ENCODE results near the gene TMEM141. TPM values are rescaled to one million over a fixed set of nuclear protein-coding genes. Genes with fewer than 3 reads are reported as not detected.
"Not testable (repeated sequence)": the region's sequence is repeated elsewhere in the genome, so short reads cannot be mapped to it uniquely, and the experiment has no call there.

The TMEM141 gene
- total RNA-seq, 5 donors from 2014 or later (not counting 1 experiment from before 2014, with no cell fraction given) = 24.4 to 53.5 (median 45.8) TPM

DNA sequence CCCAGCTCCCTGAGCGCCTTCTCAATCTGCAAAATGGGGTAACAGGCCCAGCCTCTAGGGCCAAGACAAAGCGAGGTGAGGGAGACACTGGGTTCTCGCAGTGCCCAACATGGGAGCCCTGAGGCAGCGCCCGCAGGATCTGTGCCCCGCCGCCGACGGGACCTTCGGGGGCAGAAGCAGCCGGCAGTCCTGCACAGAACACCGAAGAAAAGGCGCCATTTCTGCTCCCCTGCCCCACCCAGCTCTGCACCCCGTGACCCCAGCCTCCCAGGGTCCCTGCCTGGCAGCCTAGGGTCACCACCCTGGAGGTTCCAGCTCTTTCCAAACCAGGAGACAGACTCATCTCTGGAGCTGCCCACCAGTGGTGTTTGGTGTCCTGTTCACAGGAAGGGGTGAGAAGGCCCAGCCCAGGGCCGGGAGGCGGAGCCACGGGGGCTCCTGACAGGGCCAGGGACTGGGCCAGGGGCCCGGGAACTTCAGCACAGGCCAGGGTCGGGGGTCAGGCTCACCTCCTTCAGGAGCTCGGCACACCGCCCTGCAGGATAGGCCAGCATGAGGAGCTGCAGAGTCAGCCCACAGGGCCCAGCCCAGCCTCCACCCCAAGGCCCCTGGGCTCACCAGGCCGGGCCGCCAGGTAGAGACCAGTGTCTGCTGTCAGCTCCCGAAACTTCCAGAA lies 36.4 kb upstream of the TMEM141 start:
- Mint-ChIP-seq H3K4me1 (no peaks in the 10 kb centered on the region), H3K4me3 (no peak overlapping the region), H3K27me3 (no peaks in the 10 kb centered on the region), H3K36me3 (no peaks in the 10 kb centered on the region), H3K9me3 (peaks cover 6 to 17% (median 16%) of the 10 kb centered on the region in 3 donors), H3K27ac (no peak overlapping the region)
- no peaks in the 10 kb centered on the region for H3K9me3 ChIP-seq
- no peak overlapping the region for H3K4me3 ChIP-seq (ENCODE audit: control insufficient read depth in 1 of 2, extremely low read depth in 1 of 2, low read length in 1 of 2)
- DNase-seq (peak in 1 of 35 experiments; percentile 0), ATAC-seq (replicated peaks in 1 of 4) (no peak)
- POLR2A ChIA-PET = no interaction called here
- H3K36me3 ChIP-seq (ENCODE audit: control insufficient read depth in 2 of 2, extremely low read depth in 1 of 2, insufficient read depth in 1 of 2, low read length in 1 of 2) = no peaks in the 10 kb centered on the region
- CTCF ChIA-PET = no interaction called here
- no peak overlapping the region for H3K27ac ChIP-seq (ENCODE audit: low read length)
- no peaks in the 10 kb centered on the region for H3K4me1 ChIP-seq (ENCODE audit: control insufficient read depth in 1 of 2, extremely low read depth in 1 of 2, insufficient read depth in 2 of 2, low read length in 2 of 2)
- peaks cover 0 to 55% of the 10 kb centered on the region in 2 experiments for H3K27me3 ChIP-seq (replicated peaks in 1 of 2; ENCODE audit: control insufficient read depth in 2 of 2, extremely low read depth in 1 of 2, insufficient read depth in 2 of 2, low read length in 1 of 2)
- WGBS (ENCODE audit: insufficient coverage) = 84% methylated on average over 18 of the region's 24 CpGs

DNA sequence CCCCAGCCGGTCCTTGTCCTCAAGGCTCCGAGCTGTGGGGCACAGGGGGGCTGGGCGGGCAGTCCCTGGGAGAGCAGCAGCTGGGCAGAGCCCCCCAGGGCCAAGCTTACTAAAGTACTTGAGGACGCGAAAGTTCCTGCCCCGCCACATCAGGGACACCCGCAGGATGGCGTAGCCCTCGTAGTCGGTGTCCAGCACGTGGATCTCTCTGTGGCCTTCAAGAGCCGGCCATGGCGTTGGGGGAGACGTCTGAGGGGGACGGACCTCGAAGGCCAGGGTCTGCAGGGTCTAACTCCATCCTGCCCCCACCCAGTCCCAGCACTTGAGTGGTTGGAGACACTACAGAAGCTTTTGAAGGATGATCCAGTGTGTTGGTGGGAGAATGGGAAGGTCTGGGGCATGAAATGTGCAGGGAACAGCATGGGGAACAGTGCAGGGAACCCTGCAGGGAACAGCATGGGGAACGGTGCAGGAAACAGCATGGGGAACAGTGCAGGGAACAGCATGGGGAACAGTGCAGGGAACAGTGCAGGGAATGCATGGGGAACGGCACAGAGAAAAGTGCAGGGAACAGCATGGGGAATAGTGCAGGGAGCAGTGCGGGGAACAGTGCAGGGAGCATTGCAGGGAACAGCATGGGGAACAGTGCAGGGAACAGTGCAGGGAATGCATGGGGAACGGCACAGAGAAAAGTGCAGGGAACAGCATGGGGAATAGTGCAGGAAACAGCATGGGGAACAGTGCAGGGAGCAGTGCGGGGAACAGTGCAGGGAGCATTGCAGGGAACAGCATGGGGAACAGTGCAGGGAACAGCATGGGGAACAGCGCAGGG lies 35.6 kb upstream of the TMEM141 start:
- H3K27ac Mint-ChIP-seq; H3K27me3 Mint-ChIP-seq; H3K4me1 ChIP-seq (ENCODE audit: control insufficient read depth in 1 of 2, extremely low read depth in 1 of 2, insufficient read depth in 2 of 2, low read length in 2 of 2); POLR2A ChIA-PET; CTCF ChIA-PET; H3K36me3 ChIP-seq (ENCODE audit: control insufficient read depth in 2 of 2, extremely low read depth in 1 of 2, insufficient read depth in 1 of 2, low read length in 1 of 2); H3K4me3 ChIP-seq (ENCODE audit: control insufficient read depth in 1 of 2, extremely low read depth in 1 of 2, low read length in 1 of 2); H3K36me3 Mint-ChIP-seq; H3K4me3 Mint-ChIP-seq; H3K27ac ChIP-seq (ENCODE audit: low read length); H3K9me3 ChIP-seq; H3K4me1 Mint-ChIP-seq; ATAC-seq (replicated peaks in 1 of 4): not testable (repeated sequence)
- H3K27me3 ChIP-seq (replicated peaks in 1 of 2; ENCODE audit: control insufficient read depth in 2 of 2, extremely low read depth in 1 of 2, insufficient read depth in 2 of 2, low read length in 1 of 2) = peaks cover 0 to 61% of the 10 kb centered on the region in 2 experiments
- peak in 1 of 35 experiments; percentile 0 for DNase-seq
- peaks cover 6 to 17% (median 16%) of the 10 kb centered on the region in 3 donors for H3K9me3 Mint-ChIP-seq
- 97% methylated on average over 17 of the region's 22 CpGs for WGBS (ENCODE audit: insufficient coverage)

DNA sequence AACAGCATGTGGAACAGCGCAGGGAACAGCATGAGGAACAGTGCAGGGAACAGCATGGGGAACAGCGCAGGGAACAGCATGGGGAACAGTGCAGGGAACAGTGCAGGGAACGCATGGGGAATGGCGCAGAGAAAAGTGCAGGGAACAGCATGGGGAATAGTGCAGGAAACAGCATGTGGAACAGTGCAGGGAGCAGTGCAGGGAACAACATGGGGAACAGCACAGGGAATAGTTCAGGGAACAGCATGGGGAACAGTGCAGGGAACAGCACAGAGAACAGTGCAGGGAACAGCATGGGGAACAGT lies 35.1 kb upstream of the TMEM141 start:
- WGBS (ENCODE audit: insufficient coverage) = 100% methylated on average over 3 of the region's 4 CpGs
- peaks cover 0 to 66% of the 10 kb centered on the region in 2 experiments for H3K27me3 ChIP-seq (replicated peaks in 1 of 2; ENCODE audit: control insufficient read depth in 2 of 2, extremely low read depth in 1 of 2, insufficient read depth in 2 of 2, low read length in 1 of 2)
- DNase-seq = no peak
- H3K36me3 ChIP-seq (ENCODE audit: control insufficient read depth in 2 of 2, extremely low read depth in 1 of 2, insufficient read depth in 1 of 2, low read length in 1 of 2) = no peaks in the 10 kb centered on the region
- Mint-ChIP-seq H3K36me3 (no peaks in the 10 kb centered on the region), H3K27ac (no peak overlapping the region), H3K27me3 (peaks cover 0 to 7% of the 10 kb centered on the region in 2 donors), H3K4me1 (peaks cover 0 to 4% (median 0%) of the 10 kb centered on the region in 3 donors), H3K4me3 (no peak overlapping the region), H3K9me3 (peaks cover 6 to 17% (median 16%) of the 10 kb centered on the region in 3 donors)
- no peak overlapping the region for H3K4me3 ChIP-seq (ENCODE audit: control insufficient read depth in 1 of 2, extremely low read depth in 1 of 2, low read length in 1 of 2)
- ChIA-PET CTCF (no interaction called here), POLR2A (no interaction called here)
- no peak overlapping the region for H3K27ac ChIP-seq (ENCODE audit: low read length)
- no peaks in the 10 kb centered on the region for H3K9me3 ChIP-seq
- ATAC-seq (replicated peaks in 1 of 4) = no peak
- H3K4me1 ChIP-seq (ENCODE audit: control insufficient read depth in 1 of 2, extremely low read depth in 1 of 2, insufficient read depth in 2 of 2, low read length in 2 of 2) = no peaks in the 10 kb centered on the region

- H3K4me3 Mint-ChIP-seq = no peak overlapping the region
- WGBS (ENCODE audit: insufficient coverage) = 93% methylated on average over 16 of the region's 18 CpGs
- DNase-seq (peak in 1 of 35 experiments; percentile 0), ATAC-seq (replicated peaks in 1 of 4) (no peak)
- ChIA-PET POLR2A (no interaction called here), CTCF (no interaction called here)
- no peak overlapping the region for H3K4me3 ChIP-seq (ENCODE audit: control insufficient read depth in 1 of 2, extremely low read depth in 1 of 2, low read length in 1 of 2)
- peaks cover 0 to 69% of the 10 kb centered on the region in 2 experiments for H3K27me3 ChIP-seq (replicated peaks in 1 of 2; ENCODE audit: control insufficient read depth in 2 of 2, extremely low read depth in 1 of 2, insufficient read depth in 2 of 2, low read length in 1 of 2)
- H3K9me3 Mint-ChIP-seq = peaks cover 1 to 11% (median 11%) of the 10 kb centered on the region in 3 donors
- H3K27ac Mint-ChIP-seq = no peak overlapping the region
- H3K27ac ChIP-seq (ENCODE audit: low read length) = no peak overlapping the region
- no peaks in the 10 kb centered on the region for H3K9me3 ChIP-seq
- H3K27me3 Mint-ChIP-seq = peaks cover 0 to 11% of the 10 kb centered on the region in 2 donors
- no peaks in the 10 kb centered on the region for H3K4me1 ChIP-seq (ENCODE audit: control insufficient read depth in 1 of 2, extremely low read depth in 1 of 2, insufficient read depth in 2 of 2, low read length in 2 of 2)
- peaks cover 0 to 4% (median 0%) of the 10 kb centered on the region in 3 donors for H3K4me1 Mint-ChIP-seq
- H3K36me3 Mint-ChIP-seq = no peaks in the 10 kb centered on the region
- H3K36me3 ChIP-seq (ENCODE audit: control insufficient read depth in 2 of 2, extremely low read depth in 1 of 2, insufficient read depth in 1 of 2, low read length in 1 of 2) = no peaks in the 10 kb centered on the region
Observed at GRCh38 chr9:136756836-136757235, 34.3 kb upstream of the TMEM141 start.

DNA sequence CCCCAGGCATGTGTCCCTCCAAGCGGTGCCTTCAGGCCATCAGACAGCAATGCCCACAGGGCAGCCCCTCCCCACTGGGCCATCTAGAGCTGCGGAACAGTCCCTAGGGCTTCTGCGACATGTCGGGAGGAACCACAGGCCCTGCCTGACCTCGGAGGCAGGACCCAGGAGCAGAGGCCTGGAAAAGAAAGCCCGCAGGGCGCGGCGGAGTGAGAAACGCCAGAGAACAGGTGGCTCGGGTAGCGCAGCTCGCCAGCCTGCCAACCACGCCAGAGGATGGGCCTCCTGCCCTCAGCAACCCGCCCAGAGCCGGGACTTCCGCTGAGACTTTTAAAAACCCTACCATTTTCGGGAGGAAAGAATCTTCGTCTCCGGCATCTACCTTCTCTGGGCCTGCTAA lies 33.8 kb upstream of the TMEM141 start:
- H3K27me3 ChIP-seq (replicated peaks in 1 of 2; ENCODE audit: control insufficient read depth in 2 of 2, extremely low read depth in 1 of 2, insufficient read depth in 2 of 2, low read length in 1 of 2) = peaks cover 0 to 74% of the 10 kb centered on the region in 2 experiments
- Mint-ChIP-seq H3K4me3 (no peak overlapping the region), H3K27ac (no peak overlapping the region), H3K36me3 (no peaks in the 10 kb centered on the region), H3K27me3 (peaks cover 0 to 11% of the 10 kb centered on the region in 2 donors), H3K4me1 (peaks cover 0 to 4% (median 0%) of the 10 kb centered on the region in 3 donors), H3K9me3 (peaks cover 0 to 6% (median 6%) of the 10 kb centered on the region in 3 donors)
- H3K27ac ChIP-seq (ENCODE audit: low read length) = no peak overlapping the region
- CTCF ChIA-PET = interaction anchor here in 1 of 2 donors (0.6 kb wide), 1 partner anchor 21 kb away, joined by 3 read pairs; no protein-coding TSS in a partner anchor
- H3K36me3 ChIP-seq (ENCODE audit: control insufficient read depth in 2 of 2, extremely low read depth in 1 of 2, insufficient read depth in 1 of 2, low read length in 1 of 2) = no peaks in the 10 kb centered on the region
- POLR2A ChIA-PET = no interaction called here
- ATAC-seq (replicated peaks in 1 of 4) (no peak), DNase-seq (no peak)
- no peak overlapping the region for H3K4me3 ChIP-seq (ENCODE audit: control insufficient read depth in 1 of 2, extremely low read depth in 1 of 2, low read length in 1 of 2)
- WGBS (ENCODE audit: insufficient coverage) = 87% methylated on average over 20 of the region's 20 CpGs
- H3K9me3 ChIP-seq = no peaks in the 10 kb centered on the region
- H3K4me1 ChIP-seq (ENCODE audit: control insufficient read depth in 1 of 2, extremely low read depth in 1 of 2, insufficient read depth in 2 of 2, low read length in 2 of 2) = no peaks in the 10 kb centered on the region

DNA sequence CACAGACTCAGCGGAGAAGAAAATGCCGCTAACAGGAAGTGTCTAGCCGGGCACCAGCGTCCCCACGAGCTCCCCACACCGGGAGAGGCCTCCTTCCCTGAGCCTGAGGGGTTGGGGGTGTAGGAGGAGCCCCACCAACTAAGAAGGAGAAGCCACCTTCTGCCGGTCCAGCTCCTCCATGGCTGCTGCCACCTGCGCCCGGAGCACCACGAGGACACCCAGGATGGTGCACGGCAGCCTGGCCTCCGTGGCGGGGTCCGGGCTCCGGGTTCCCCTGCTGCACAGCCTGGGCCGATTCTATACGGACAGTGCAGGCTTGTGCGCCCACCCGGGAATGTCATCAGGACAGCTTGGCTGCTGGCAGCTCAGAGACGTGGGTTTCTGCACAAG lies 33.4 kb upstream of the TMEM141 start:
- H3K4me3 Mint-ChIP-seq = no peak overlapping the region
- WGBS (ENCODE audit: insufficient coverage) = 91% methylated on average over 15 of the region's 20 CpGs
- Histone ChIP-seq H3K36me3 (ENCODE audit: control insufficient read depth in 2 of 2, extremely low read depth in 1 of 2, insufficient read depth in 1 of 2, low read length in 1 of 2) (no peaks in the 10 kb centered on the region), H3K4me3 (ENCODE audit: control insufficient read depth in 1 of 2, extremely low read depth in 1 of 2, low read length in 1 of 2) (no peak overlapping the region), H3K4me1 (ENCODE audit: control insufficient read depth in 1 of 2, extremely low read depth in 1 of 2, insufficient read depth in 2 of 2, low read length in 2 of 2) (peaks cover 0 to 1% of the 10 kb centered on the region in 2 experiments), H3K27ac (ENCODE audit: low read length) (no peak overlapping the region), H3K27me3 (replicated peaks in 1 of 2; ENCODE audit: control insufficient read depth in 2 of 2, extremely low read depth in 1 of 2, insufficient read depth in 2 of 2, low read length in 1 of 2) (peaks cover 0 to 78% of the 10 kb centered on the region in 2 experiments), H3K9me3 (no peaks in the 10 kb centered on the region)
- no peak overlapping the region for H3K27ac Mint-ChIP-seq
- POLR2A ChIA-PET = no interaction called here
- peaks cover 0 to 2% (median 2%) of the 10 kb centered on the region in 3 donors for H3K9me3 Mint-ChIP-seq
- CTCF ChIA-PET = interaction anchor here in 1 of 2 donors (0.6 kb wide), 1 partner anchor 20 kb away, joined by 3 read pairs; no protein-coding TSS in a partner anchor
- no peaks in the 10 kb centered on the region for H3K36me3 Mint-ChIP-seq
- ATAC-seq (replicated peaks in 1 of 4) (no peak), DNase-seq (no peak)
- peaks cover 0 to 11% of the 10 kb centered on the region in 2 donors for H3K27me3 Mint-ChIP-seq
- H3K4me1 Mint-ChIP-seq = peaks cover 0 to 4% (median 0%) of the 10 kb centered on the region in 3 donors

Measured in T-cell (primary cell).